Neuronal stem cell (in vitro differentiated cells): Measurements from ENCODE around the gene TGFBR2.

Experiments used
- DNase-seq: peaks from one replicate; pipeline ENCODE4 v3.0.0-alpha.2; 2013; ENCODE audit warnings: low spot score
- H2AFZ ChIP-seq: one replicate; pipeline ENCODE4 v1.6.1; 2013; ENCODE audit warnings: mild to moderate bottlenecking, low read length, inconsistent platforms
- H2AK5ac ChIP-seq: 2 replicates; pipeline ENCODE4 v1.6.1; 2013; ENCODE audit warnings: low read depth, mild to moderate bottlenecking, inconsistent platforms, low read length, moderate library complexity, mixed read lengths
- H2BK120ac ChIP-seq: 2 replicates; pipeline ENCODE4 v1.6.1; 2013; ENCODE audit warnings: low read depth, mild to moderate bottlenecking, inconsistent platforms, low read length, moderate library complexity, mixed read lengths
- H2BK12ac ChIP-seq: one replicate; pipeline ENCODE4 v1.6.1; 2013; ENCODE audit warnings: low read length, inconsistent platforms
- H2BK15ac ChIP-seq: 2 replicates; pipeline ENCODE4 v1.6.1; 2013; ENCODE audit warnings: mild to moderate bottlenecking, low read length, inconsistent platforms, mixed read lengths
- H2BK5ac ChIP-seq: one replicate; pipeline ENCODE4 v1.6.1; 2013; ENCODE audit warnings: inconsistent platforms, mild to moderate bottlenecking, low read length, moderate library complexity
- H3K14ac ChIP-seq: one replicate; pipeline ENCODE4 v1.6.1; 2013; ENCODE audit warnings: low read length, inconsistent platforms
- H3K18ac ChIP-seq: 2 replicates; pipeline ENCODE4 v1.6.1; 2013; ENCODE audit warnings: low read length, inconsistent platforms
- H3K23ac ChIP-seq: 2 replicates; pipeline ENCODE4 v1.6.1; 2013; ENCODE audit warnings: low read depth, mild to moderate bottlenecking, mixed read lengths, low read length, inconsistent platforms; ENCODE audit not compliant: poor library complexity
- H3K27ac ChIP-seq: replicated peaks from 3 replicates; pipeline ENCODE4 v1.5.1; 2013; ENCODE audit warnings: low read length, inconsistent platforms
- H3K27me3 ChIP-seq, 3 experiments: 2 replicates each; pipeline ENCODE4 v1.6.1; 2013; ENCODE audit warnings: low read length in 3 of 3, mild to moderate bottlenecking in 2 of 3, inconsistent platforms in 1 of 3, low read depth in 1 of 3, mixed read lengths in 1 of 3, moderate library complexity in 1 of 3; ENCODE audit not compliant: control insufficient read depth in 3 of 3, insufficient read depth in 3 of 3
- H3K36me3 ChIP-seq, 2 donors: replicated peaks in 1 of 2; 2 replicates each; pipeline ENCODE4 v1.6.1; 2013; ENCODE audit warnings: low read length in 2 of 2; ENCODE audit not compliant: control insufficient read depth in 2 of 2, insufficient read depth in 2 of 2
- H3K4ac ChIP-seq: 2 replicates; pipeline ENCODE4 v1.6.1; 2013; ENCODE audit warnings: inconsistent platforms, mild to moderate bottlenecking, low read length, moderate library complexity
- H3K4me1 ChIP-seq, 2 donors: 1 replicate in 1 of 2; 2 replicates in 1 of 2; pipeline ENCODE4 v1.6.1; 2013; ENCODE audit warnings: low read length in 2 of 2, low read depth in 1 of 2; ENCODE audit not compliant: control insufficient read depth in 2 of 2, insufficient read depth in 1 of 2
- H3K4me2 ChIP-seq: one replicate; pipeline ENCODE4 v1.6.1; 2013; ENCODE audit warnings: mild to moderate bottlenecking, low read length, inconsistent platforms; ENCODE audit not compliant: insufficient read depth, poor library complexity, severe bottlenecking
- H3K4me3 ChIP-seq, 2 donors: 2 replicates each; pipeline ENCODE4 v1.5.1; 2013; ENCODE audit warnings: low read length in 2 of 2, mild to moderate bottlenecking in 2 of 2, inconsistent platforms in 1 of 2, moderate library complexity in 1 of 2
- H3K79me1 ChIP-seq: one replicate; pipeline ENCODE4 v1.6.1; 2013; ENCODE audit warnings: low read depth, mild to moderate bottlenecking, inconsistent platforms, low read length, moderate library complexity
- H3K9ac ChIP-seq: one replicate; pipeline ENCODE4 v1.6.1; 2013; ENCODE audit warnings: mild to moderate bottlenecking, low read depth, low read length, inconsistent platforms; ENCODE audit not compliant: poor library complexity
- H3K9me3 ChIP-seq, 2 donors: replicated peaks in 1 of 2; 2 replicates each; pipeline versions ENCODE3 to v1.6.1; 2013; ENCODE audit warnings: low read length in 2 of 2, mild to moderate bottlenecking in 2 of 2, inconsistent platforms in 1 of 2, low read depth in 1 of 2, mixed read lengths in 1 of 2, moderate library complexity in 1 of 2; ENCODE audit not compliant: control insufficient read depth in 2 of 2, insufficient read depth in 1 of 2
- H4K8ac ChIP-seq: one replicate; pipeline ENCODE4 v1.6.1; 2013; ENCODE audit warnings: low read depth, mild to moderate bottlenecking, inconsistent platforms, low read length, moderate library complexity
- H4K91ac ChIP-seq: one replicate; pipeline ENCODE4 v1.6.1; 2013; ENCODE audit warnings: low read length, low read depth, mild to moderate bottlenecking, inconsistent platforms; ENCODE audit not compliant: poor library complexity
- WGBS, 2 donors: extraction: QIAGEN DNeasy Blood & Tissue Kit; methylation state at CpG; one replicate each; pipeline ENCODE4 v1.1.7; 2013; ENCODE audit warnings: missing lambda C conversion rate in 2 of 2, mixed read lengths in 1 of 2; ENCODE audit not compliant: insufficient read length in 2 of 2, insufficient replicate concordance in 1 of 2; ENCODE audit errors: extremely low coverage in 2 of 2; 5-methylcytosine and 5-hydroxymethylcytosine counted together

The TGFBR2 gene

DNA sequence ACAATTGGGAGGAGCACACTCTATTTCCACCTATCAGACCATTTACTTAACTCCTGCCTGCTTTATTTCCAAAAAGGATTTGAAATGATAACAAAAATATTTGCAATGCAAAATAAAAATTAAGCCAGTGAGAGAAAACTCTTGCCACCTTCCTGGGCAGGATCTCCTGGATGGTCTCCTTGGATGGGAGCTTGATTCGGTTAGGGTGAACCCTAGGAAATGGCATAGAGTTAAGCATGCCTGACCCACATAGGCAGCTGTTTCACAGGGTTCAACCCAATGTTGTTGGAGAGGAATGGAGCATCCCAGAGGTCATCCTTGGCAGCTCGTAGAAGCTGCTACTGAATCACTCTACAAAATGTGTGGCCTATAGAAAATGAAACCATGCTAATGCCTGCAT, 83.8 kb downstream of the TGFBR2 start:
- Histone ChIP-seq H2BK5ac (no peak overlapping the region), H2BK12ac (no peak overlapping the region), H3K4me1 (peaks cover 0 to 2% of the 10 kb centered on the region in 2 donors), H2BK120ac (no peak overlapping the region), H3K14ac (no peak overlapping the region), H2AFZ (no peak overlapping the region), H3K27me3 (no peaks in the 10 kb centered on the region), H3K9me3 (peaks cover 0 to 5% of the 10 kb centered on the region in 2 donors), H3K4me2 (no peak overlapping the region), H3K4ac (no peak overlapping the region), H3K4me3 (no peak overlapping the region), H3K79me1 (no peaks in the 10 kb centered on the region), H3K23ac (no peak overlapping the region), H3K18ac (no peak overlapping the region), H3K9ac (no peak overlapping the region), H4K91ac (no peak overlapping the region), H2AK5ac (no peak overlapping the region), H3K27ac (no peak overlapping the region), H4K8ac (no peak overlapping the region), H3K36me3 (peaks cover 0 to 93% of the 10 kb centered on the region in 2 donors), H2BK15ac (no peak overlapping the region)
- no CpG with 5 or more reads among the region's 2 CpGs for WGBS, 2 donors
- DNase-seq, result no peak

DNA sequence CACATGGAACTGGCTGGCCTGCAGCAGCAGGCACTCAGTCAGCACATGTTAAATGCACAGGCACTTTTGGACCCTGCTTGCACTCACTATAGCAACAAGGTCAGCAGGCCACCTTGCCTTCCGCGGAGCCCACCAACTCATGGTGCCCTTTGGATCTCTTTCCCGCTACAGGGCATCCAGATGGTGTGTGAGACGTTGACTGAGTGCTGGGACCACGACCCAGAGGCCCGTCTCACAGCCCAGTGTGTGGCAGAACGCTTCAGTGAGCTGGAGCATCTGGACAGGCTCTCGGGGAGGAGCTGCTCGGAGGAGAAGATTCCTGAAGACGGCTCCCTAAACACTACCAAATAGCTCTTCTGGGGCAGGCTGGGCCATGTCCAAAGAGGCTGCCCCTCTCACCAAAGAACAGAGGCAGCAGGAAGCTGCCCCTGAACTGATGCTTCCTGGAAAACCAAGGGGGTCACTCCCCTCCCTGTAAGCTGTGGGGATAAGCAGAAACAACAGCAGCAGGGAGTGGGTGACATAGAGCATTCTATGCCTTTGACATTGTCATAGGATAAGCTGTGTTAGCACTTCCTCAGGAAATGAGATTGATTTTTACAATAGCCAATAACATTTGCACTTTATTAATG, 85.0 kb downstream of the TGFBR2 start:
- Histone ChIP-seq H4K91ac (no peak overlapping the region), H3K36me3 (peaks cover 0 to 96% of the 10 kb centered on the region in 2 donors)
- WGBS, 2 donors, result no CpG with 5 or more reads among the region's 10 CpGs

DNA sequence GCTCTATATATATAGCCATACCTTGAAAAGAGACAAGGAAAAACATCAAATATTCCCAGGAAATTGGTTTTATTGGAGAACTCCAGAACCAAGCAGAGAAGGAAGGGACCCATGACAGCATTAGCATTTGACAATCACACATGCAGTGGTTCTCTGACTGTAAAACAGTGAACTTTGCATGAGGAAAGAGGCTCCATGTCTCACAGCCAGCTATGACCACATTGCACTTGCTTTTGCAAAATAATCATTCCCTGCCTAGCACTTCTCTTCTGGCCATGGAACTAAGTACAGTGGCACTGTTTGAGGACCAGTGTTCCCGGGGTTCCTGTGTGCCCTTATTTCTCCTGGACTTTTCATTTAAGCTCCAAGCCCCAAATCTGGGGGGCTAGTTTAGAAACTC, 85.5 kb downstream of the TGFBR2 start:
- H3K23ac ChIP-seq, result no peak overlapping the region
- no peak overlapping the region for H2BK5ac ChIP-seq
- peaks cover 0 to 93% of the 10 kb centered on the region in 2 donors for H3K36me3 ChIP-seq
- no peak overlapping the region for H3K4me2 ChIP-seq
- peaks cover 0 to 5% of the 10 kb centered on the region in 2 donors for H3K9me3 ChIP-seq
- no peak overlapping the region for H3K4me3 ChIP-seq
- no peak overlapping the region for H3K9ac ChIP-seq
- H2BK120ac ChIP-seq, result no peak overlapping the region
- H3K27ac ChIP-seq, result no peak overlapping the region
- H3K4ac ChIP-seq, result no peak overlapping the region
- H2AFZ ChIP-seq, result no peak overlapping the region
- H4K91ac ChIP-seq, result no peak overlapping the region
- peaks cover 0 to 3% of the 10 kb centered on the region in 2 donors for H3K4me1 ChIP-seq
- no peak overlapping the region for H3K18ac ChIP-seq
- no peak overlapping the region for H2AK5ac ChIP-seq
- H2BK12ac ChIP-seq, result no peak overlapping the region
- H3K14ac ChIP-seq, result no peak overlapping the region
- no peak for DNase-seq
- H3K79me1 ChIP-seq, result no peaks in the 10 kb centered on the region
- no peak overlapping the region for H4K8ac ChIP-seq
- whole genome bisulfite sequencing, 2 donors, result no CpG with 5 or more reads among the region's 1 CpG
- H2BK15ac ChIP-seq, result no peak overlapping the region
- no peaks in the 10 kb centered on the region for H3K27me3 ChIP-seq

More for the DNA sequence above, 85.0 kb downstream of the TGFBR2 start:
- peak overlapping the region; percentile 17 for H3K9ac ChIP-seq
- H3K27me3 ChIP-seq, result no peaks in the 10 kb centered on the region
- no peak overlapping the region for H2BK12ac ChIP-seq
- no peak overlapping the region for H3K4me2 ChIP-seq
- no peaks in the 10 kb centered on the region for H3K79me1 ChIP-seq
- no peak overlapping the region for H3K4ac ChIP-seq
- peak overlapping the region; percentile 65 for H2AK5ac ChIP-seq
- H3K18ac ChIP-seq, result no peak overlapping the region
- no peak overlapping the region for H4K8ac ChIP-seq
- no peak for DNase-seq
- no peak overlapping the region for H2BK120ac ChIP-seq
- H2BK15ac ChIP-seq, result no peak overlapping the region
- no peak overlapping the region for H3K4me3 ChIP-seq
- H3K23ac ChIP-seq, result no peak overlapping the region
- H2BK5ac ChIP-seq, result no peak overlapping the region
- H3K27ac ChIP-seq, result no peak overlapping the region
- H3K14ac ChIP-seq, result no peak overlapping the region
- H3K9me3 ChIP-seq, result peaks cover 0 to 5% of the 10 kb centered on the region in 2 donors
- peaks cover 0 to 2% of the 10 kb centered on the region in 2 donors for H3K4me1 ChIP-seq
- H2AFZ ChIP-seq, result no peak overlapping the region

DNA sequence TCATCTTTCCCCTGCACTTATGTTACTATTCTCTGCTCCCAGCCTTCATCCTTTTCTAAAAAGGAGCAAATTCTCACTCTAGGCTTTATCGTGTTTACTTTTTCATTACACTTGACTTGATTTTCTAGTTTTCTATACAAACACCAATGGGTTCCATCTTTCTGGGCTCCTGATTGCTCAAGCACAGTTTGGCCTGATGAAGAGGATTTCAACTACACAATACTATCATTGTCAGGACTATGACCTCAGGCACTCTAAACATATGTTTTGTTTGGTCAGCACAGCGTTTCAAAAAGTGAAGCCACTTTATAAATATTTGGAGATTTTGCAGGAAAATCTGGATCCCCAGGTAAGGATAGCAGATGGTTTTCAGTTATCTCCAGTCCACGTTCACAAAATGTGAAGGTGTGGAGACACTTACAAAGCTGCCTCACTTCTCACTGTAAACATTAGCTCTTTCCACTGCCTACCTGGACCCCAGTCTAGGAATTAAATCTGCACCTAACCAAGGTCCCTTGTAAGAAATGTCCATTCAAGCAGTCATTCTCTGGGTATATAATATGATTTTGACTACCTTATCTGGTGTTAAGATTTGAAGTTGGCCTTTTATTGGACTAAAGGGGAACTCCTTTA, 86.2 kb downstream of the TGFBR2 start:
- Histone ChIP-seq H2BK5ac (no peak overlapping the region), H3K9ac (no peak overlapping the region), H3K4me1 (peaks cover 0 to 5% of the 10 kb centered on the region in 2 donors), H3K4ac (no peak overlapping the region), H3K36me3 (peaks cover 0 to 87% of the 10 kb centered on the region in 2 donors), H4K91ac (no peak overlapping the region), H3K18ac (no peak overlapping the region), H3K79me1 (no peaks in the 10 kb centered on the region), H2BK12ac (no peak overlapping the region), H4K8ac (no peak overlapping the region), H2AFZ (no peak overlapping the region), H2AK5ac (no peak overlapping the region), H3K14ac (no peak overlapping the region), H3K27me3 (no peaks in the 10 kb centered on the region), H3K27ac (no peak overlapping the region), H2BK15ac (no peak overlapping the region), H3K9me3 (peaks cover 0 to 5% of the 10 kb centered on the region in 2 donors), H2BK120ac (no peak overlapping the region), H3K4me2 (no peak overlapping the region), H3K4me3 (no peak overlapping the region), H3K23ac (no peak overlapping the region)
- no peak for DNase-seq
- no CpG with 5 or more reads among the region's 3 CpGs for WGBS, 2 donors
